Measurements from ENCODE around the gene MFAP3. TPM values are rescaled to one million over a fixed set of nuclear protein-coding genes. Genes with fewer than 3 reads are reported as not detected.

Gene MFAP3
- total and polyA plus RNA-seq, 2 of the 13 experiments (the other 11 are each of a cell fraction or from before 2014, with no cell fraction given) = 12.1 to 28.3 TPM

GRCh38 chr5:154038707-154039457 is at the start of gene MFAP3, which contains the start of gene FAM114A2 (continued):
- TF ChIP-seq SP2 (CRISPR knock-in tag; IDR thresholded peaks at IDR 0.05) = peak; percentile 77
- peak; percentile 75; the same call in 1 of the 2 replicates for TF ChIP-seq KDM4B (CRISPR knock-in tag; IDR thresholded peaks at IDR 0.05)
- TF ChIP-seq ZFAT (CRISPR knock-in tag; conservative IDR thresholded peaks at IDR 0.05) = no peak
- TF ChIP-seq DRAP1 (CRISPR knock-in tag; IDR thresholded peaks at IDR 0.05) = peak; percentile 83
- peak; percentile 95; the same call in 1 of the 2 replicates for TF ChIP-seq ZNF556 (CRISPR knock-in tag; IDR thresholded peaks at IDR 0.05; ENCODE audit: borderline replicate concordance)
- TF ChIP-seq SMAD9 (CRISPR knock-in tag; IDR thresholded peaks at IDR 0.05) = 0 out of 2 replicates have a peak, but pooled peaks have one; percentile 72
- peak; percentile 70 for TF ChIP-seq TEAD3 (CRISPR knock-in tag; optimal IDR thresholded peaks at IDR 0.05; ENCODE audit: borderline replicate concordance)
- peak; percentile 100 for TF ChIP-seq GABPB1 (CRISPR knock-in tag; IDR thresholded peaks at IDR 0.05)
- TF ChIP-seq ZFP1 (CRISPR knock-in tag; IDR thresholded peaks at IDR 0.05) = peak; percentile 74; the same call in 1 of the 2 replicates
- TF ChIP-seq ZNF775 (CRISPR knock-in tag; IDR thresholded peaks at IDR 0.05; ENCODE audit: borderline replicate concordance) = no peak
- peak; percentile 85; the same call in 1 of the 2 replicates for TF ChIP-seq MIER3 (CRISPR knock-in tag; IDR thresholded peaks at IDR 0.05; ENCODE audit: borderline replicate concordance)
- no peak for TF ChIP-seq STAT5B (CRISPR knock-in tag; IDR thresholded peaks at IDR 0.05)
- peak; percentile 84; the same call in 1 of the 2 replicates for TF ChIP-seq ZBTB38 (CRISPR knock-in tag; IDR thresholded peaks at IDR 0.05)
- TF ChIP-seq EP300 (IDR thresholded peaks at IDR 0.05; ENCODE audit: low read depth in 2 of 2, low read length in 2 of 2) = 0 out of 4 replicates have a peak, but pooled peaks of 1 of the 2 experiments have one; percentile 11
- TF ChIP-seq EP300 (CRISPR knock-in tag; IDR thresholded peaks at IDR 0.05; ENCODE audit: borderline replicate concordance) = 0 out of 2 replicates have a peak, but pooled peaks have one; percentile 33
- no peak for TF ChIP-seq HOXA7 (CRISPR knock-in tag; IDR thresholded peaks at IDR 0.05)
- peak; percentile 96 for TF ChIP-seq ZNF574 (CRISPR knock-in tag; IDR thresholded peaks at IDR 0.05)
- TF ChIP-seq RORA (CRISPR knock-in tag; IDR thresholded peaks at IDR 0.05) = no peak
- no peak for TF ChIP-seq HHEX (CRISPR knock-in tag; IDR thresholded peaks at IDR 0.05)
- TF ChIP-seq SIN3A (IDR thresholded peaks at IDR 0.05; ENCODE audit: borderline replicate concordance, low read depth, low read length) = peak; percentile 84; the same call in 1 of the 2 replicates
- TF ChIP-seq TBX2 (CRISPR knock-in tag; IDR thresholded peaks at IDR 0.05; ENCODE audit: borderline replicate concordance) = peak; percentile 78; the same call in 1 of the 2 replicates
- peak; percentile 71; the same call in 1 of the 2 replicates for TF ChIP-seq ZNF546 (CRISPR knock-in tag; conservative IDR thresholded peaks at IDR 0.05)
- TF ChIP-seq ELK4 (CRISPR knock-in tag; IDR thresholded peaks at IDR 0.05; ENCODE audit: borderline replicate concordance) = no peak
- no peak for TF ChIP-seq ZNF337 (CRISPR knock-in tag; IDR thresholded peaks at IDR 0.05; ENCODE audit: borderline replicate concordance, low read depth)
- 0 out of 2 replicates have a peak, but pooled peaks have one; percentile 15 for TF ChIP-seq KLF12 (CRISPR knock-in tag; IDR thresholded peaks at IDR 0.05; ENCODE audit: borderline replicate concordance)
